ENCODE data around the gene LGI4.
A peak's percentile ranks its signal among the peaks of the same experiment; 100 is the strongest.

Gene LGI4

GRCh38 chr19:35141837-35142605 lies 7.2 kb upstream of the LGI4 start:
- H3K4me3 ChIP-seq (ENCODE audit: low read length): peak overlapping the region; percentile 52
- H3K27me3 ChIP-seq (replicated peaks; ENCODE audit: insufficient read depth, low read length): peaks cover 51% of the 10 kb centered on the region
- no peaks in the 10 kb centered on the region for H4K20me1 ChIP-seq (ENCODE audit: insufficient read depth, low read length)
- no peaks in the 10 kb centered on the region for H3K36me3 ChIP-seq (replicated peaks; ENCODE audit: insufficient read depth, low read length)
- H3K9me2 ChIP-seq (replicated peaks; ENCODE audit: insufficient read depth, low read length): no peaks in the 10 kb centered on the region
- H3F3A ChIP-seq (ENCODE audit: insufficient read depth, low read length): peaks cover 8% of the 10 kb centered on the region; the same call in 1 of the 2 replicates
- peak overlapping the region; percentile 85; the same call in 1 of the 2 replicates for H2AFZ ChIP-seq (ENCODE audit: low read length)
- peak overlapping the region; percentile 28; the same call in 1 of the 2 replicates for H3K9ac ChIP-seq (ENCODE audit: low read length)
- no peaks in the 10 kb centered on the region for H3K9me3 ChIP-seq (replicated peaks; ENCODE audit: insufficient read depth, low read length)
- H3K79me2 ChIP-seq (ENCODE audit: low read length): no peaks in the 10 kb centered on the region
- peak overlapping the region; percentile 100 for H3K4me2 ChIP-seq (ENCODE audit: low read depth, low read length)
- peaks cover 15% of the 10 kb centered on the region for H3K4me1 ChIP-seq (ENCODE audit: low read length)
- no peak for TF ChIP-seq EZH2 (optimal IDR thresholded peaks at IDR 0.05; ENCODE audit: low read depth, low read length)
- no peak for TF ChIP-seq EZH2phosphoT487 (IDR thresholded peaks at IDR 0.05; ENCODE audit: low read length)
- no peak for TF ChIP-seq CTCF (IDR thresholded peaks at IDR 0.05; ENCODE audit: low read length)
- no peak overlapping the region for H3K27ac ChIP-seq (ENCODE audit: low read length)
- DNase-seq: no peak

DNA sequence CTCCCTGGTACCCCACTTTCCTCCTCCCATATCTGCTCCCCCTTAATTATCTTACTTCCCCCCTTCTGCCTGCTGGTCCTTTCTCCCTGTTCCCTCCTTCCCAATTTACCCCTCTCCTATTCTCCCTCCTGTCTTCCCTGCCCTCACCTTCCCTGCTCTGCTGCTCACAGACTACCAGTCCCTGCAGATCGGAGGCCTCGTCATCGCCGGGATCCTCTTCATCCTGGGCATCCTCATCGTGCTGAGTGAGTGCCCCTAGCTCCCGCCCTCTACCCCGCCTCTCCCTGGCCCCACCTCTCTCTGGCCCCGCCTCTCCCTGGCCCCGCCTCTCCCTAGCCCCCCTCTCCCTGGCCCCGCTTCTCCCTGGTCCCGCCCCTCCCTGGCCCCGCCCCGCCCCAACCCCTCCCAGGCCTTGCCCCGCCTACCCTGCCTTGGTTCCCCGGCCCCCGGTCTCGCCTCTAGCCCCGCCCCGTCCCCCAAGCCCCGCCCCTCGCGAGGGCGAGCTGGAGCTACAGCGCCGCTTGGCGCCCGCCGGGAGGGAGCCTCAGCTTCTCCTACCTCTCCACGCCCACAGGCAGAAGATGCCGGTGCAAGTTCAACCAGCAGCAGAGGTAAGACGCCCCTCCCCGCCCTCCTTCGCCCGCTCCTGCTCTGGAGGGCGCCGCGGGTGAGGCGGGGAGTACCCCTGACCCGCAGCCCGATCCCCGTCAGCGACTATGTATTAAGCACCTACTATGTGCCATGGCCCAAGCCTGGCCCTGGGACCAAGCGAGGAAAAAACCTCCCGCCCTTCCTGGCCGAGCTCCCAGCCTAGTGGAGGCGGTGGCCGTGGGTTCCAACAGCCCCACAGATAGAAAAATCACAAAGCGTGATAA lies 6.3 kb upstream of the LGI4 start:
- no peak overlapping the region for H3K27ac ChIP-seq (ENCODE audit: low read length)
- H3K4me1 ChIP-seq (ENCODE audit: low read length): peaks cover 15% of the 10 kb centered on the region
- DNase-seq: peak; percentile 92
- H3K9me3 ChIP-seq (replicated peaks; ENCODE audit: insufficient read depth, low read length): no peaks in the 10 kb centered on the region
- H3K9ac ChIP-seq (ENCODE audit: low read length): peak overlapping the region; percentile 28; the same call in 1 of the 2 replicates
- H3F3A ChIP-seq (ENCODE audit: insufficient read depth, low read length): peaks cover 8% of the 10 kb centered on the region; the same call in 1 of the 2 replicates
- TF ChIP-seq EZH2phosphoT487 (IDR thresholded peaks at IDR 0.05; ENCODE audit: low read length) (no peak), CTCF (IDR thresholded peaks at IDR 0.05; ENCODE audit: low read length) (peak; percentile 49), EZH2 (optimal IDR thresholded peaks at IDR 0.05; ENCODE audit: low read depth, low read length) (no peak)
- peak overlapping the region; percentile 100 for H3K4me2 ChIP-seq (ENCODE audit: low read depth, low read length)
- H3K4me3 ChIP-seq (ENCODE audit: low read length): peak overlapping the region; percentile 52
- peaks cover 57% of the 10 kb centered on the region for H3K27me3 ChIP-seq (replicated peaks; ENCODE audit: insufficient read depth, low read length)
- no peaks in the 10 kb centered on the region for H3K9me2 ChIP-seq (replicated peaks; ENCODE audit: insufficient read depth, low read length)
- H4K20me1 ChIP-seq (ENCODE audit: insufficient read depth, low read length): no peaks in the 10 kb centered on the region
- peak overlapping the region; percentile 85; the same call in 1 of the 2 replicates for H2AFZ ChIP-seq (ENCODE audit: low read length)
- no peaks in the 10 kb centered on the region for H3K36me3 ChIP-seq (replicated peaks; ENCODE audit: insufficient read depth, low read length)
- H3K79me2 ChIP-seq (ENCODE audit: low read length): no peaks in the 10 kb centered on the region

DNA sequence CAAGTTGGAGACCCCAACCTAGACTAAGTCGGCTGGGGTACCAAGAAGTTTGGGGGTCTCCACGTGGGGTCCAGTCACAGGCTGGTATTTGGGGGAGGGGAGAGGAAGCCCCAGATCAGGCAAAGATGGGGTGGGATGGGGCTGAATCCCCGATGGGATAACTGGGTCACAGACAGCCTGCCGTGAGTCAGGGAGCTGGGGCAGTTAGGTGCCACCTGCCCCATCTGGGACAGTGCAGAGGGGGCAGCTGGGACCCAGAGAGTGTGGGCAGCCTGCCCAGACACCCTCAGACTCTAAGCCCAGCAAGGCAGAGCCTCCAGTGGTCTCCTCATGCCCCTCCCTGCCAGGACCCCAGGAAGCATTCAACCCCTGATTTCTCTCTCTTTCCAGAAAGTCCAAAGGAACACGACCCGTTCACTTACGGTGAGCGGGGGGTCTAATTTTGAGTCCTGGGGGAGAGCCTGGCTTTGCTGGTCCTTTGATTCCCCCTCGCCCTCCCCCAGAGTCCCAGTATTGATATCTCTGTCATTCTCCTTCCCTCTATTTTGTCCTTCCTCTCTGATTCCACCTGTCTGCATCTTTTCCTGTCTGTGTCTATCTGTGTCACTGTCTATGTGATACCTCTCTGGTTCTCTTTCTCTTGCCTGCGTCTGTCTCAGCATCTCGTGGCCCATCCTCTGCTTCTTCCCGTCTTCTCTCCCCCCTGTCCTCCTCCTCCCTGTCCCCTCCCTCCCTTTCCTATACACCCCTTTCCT lies 5.5 kb upstream of the LGI4 start:
- H3K27ac ChIP-seq (ENCODE audit: low read length): no peak overlapping the region
- H4K20me1 ChIP-seq (ENCODE audit: insufficient read depth, low read length): no peaks in the 10 kb centered on the region
- H3K4me2 ChIP-seq (ENCODE audit: low read depth, low read length): peak overlapping the region; percentile 34; the same call in 1 of the 2 replicates
- H3K4me1 ChIP-seq (ENCODE audit: low read length): peaks cover 19% of the 10 kb centered on the region
- TF ChIP-seq EZH2 (optimal IDR thresholded peaks at IDR 0.05; ENCODE audit: low read depth, low read length) (no peak), CTCF (IDR thresholded peaks at IDR 0.05; ENCODE audit: low read length) (no peak), EZH2phosphoT487 (IDR thresholded peaks at IDR 0.05; ENCODE audit: low read length) (no peak)
- no peaks in the 10 kb centered on the region for H3K79me2 ChIP-seq (ENCODE audit: low read length)
- no peak overlapping the region for H2AFZ ChIP-seq (ENCODE audit: low read length)
- no peak overlapping the region for H3K9ac ChIP-seq (ENCODE audit: low read length)
- peaks cover 59% of the 10 kb centered on the region for H3K27me3 ChIP-seq (replicated peaks; ENCODE audit: insufficient read depth, low read length)
- H3K9me3 ChIP-seq (replicated peaks; ENCODE audit: insufficient read depth, low read length): no peaks in the 10 kb centered on the region
- H3F3A ChIP-seq (ENCODE audit: insufficient read depth, low read length): peaks cover 8% of the 10 kb centered on the region; the same call in 1 of the 2 replicates
- no peaks in the 10 kb centered on the region for H3K9me2 ChIP-seq (replicated peaks; ENCODE audit: insufficient read depth, low read length)
- DNase-seq: no peak
- no peaks in the 10 kb centered on the region for H3K36me3 ChIP-seq (replicated peaks; ENCODE audit: insufficient read depth, low read length)
- H3K4me3 ChIP-seq (ENCODE audit: low read length): no peak overlapping the region
